ENCODE results near the gene PI16.

DNA sequence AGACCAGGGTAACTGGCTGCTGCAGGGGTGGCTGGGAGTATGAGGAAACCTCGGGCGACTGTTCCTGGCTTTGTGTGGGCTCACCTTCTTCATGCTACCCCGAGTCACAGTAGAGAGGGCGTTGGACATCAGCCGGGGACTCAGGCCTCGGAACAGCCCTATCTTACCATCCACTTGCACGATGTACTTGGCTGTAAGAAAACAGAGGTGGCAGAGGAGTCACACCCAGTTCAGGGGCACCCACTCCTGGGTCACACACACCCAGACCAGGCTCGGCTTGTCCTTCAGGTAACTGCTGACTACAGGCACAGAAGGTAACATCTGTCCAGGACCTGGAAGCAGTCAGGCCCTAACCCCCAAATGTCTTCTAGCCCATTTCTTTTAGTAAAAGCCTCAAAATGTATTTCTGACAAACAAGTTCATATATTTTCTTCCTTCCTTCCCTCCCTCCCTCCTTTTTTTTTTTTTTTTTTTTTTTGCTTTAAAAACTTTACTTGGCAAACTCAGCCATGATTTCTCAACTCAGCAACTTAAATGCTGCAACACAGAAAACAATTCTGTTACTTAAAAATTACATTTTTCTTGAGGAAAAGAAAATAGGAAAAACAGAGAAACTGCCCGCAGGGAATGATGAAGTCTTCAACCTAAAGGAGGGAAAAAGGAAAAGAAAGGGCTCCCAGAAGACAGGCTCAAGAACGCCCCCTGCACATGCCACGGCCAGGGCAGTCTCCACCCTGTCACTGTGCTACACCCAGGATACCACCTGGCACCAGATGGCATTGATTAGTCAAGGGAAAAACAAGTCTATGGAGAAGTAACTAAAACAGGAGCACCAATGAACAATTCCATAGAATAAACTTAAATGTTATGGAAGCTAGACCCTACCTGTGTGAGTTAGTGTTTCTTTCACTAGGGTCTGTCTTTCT, 24.1 kb downstream of the PI16 start:
- no peak for TF ChIP-seq ZNF274 (IDR thresholded peaks at IDR 0.05; ENCODE audit: low read depth, low read length)
- no peak for TF ChIP-seq YY1 (IDR thresholded peaks at IDR 0.05; ENCODE audit: insufficient read depth, insufficient read length)
- no peak for TF ChIP-seq SUZ12 (IDR thresholded peaks at IDR 0.05; ENCODE audit: extremely low read depth, insufficient read depth, insufficient read length)

All from NT2/D1 (cell line).